K562 (cell line): Measurements from ENCODE around the gene LMBR1. TPM values are rescaled to one million over a fixed set of nuclear protein-coding genes. Genes with fewer than 3 reads are reported as not detected.
A peak's percentile ranks its signal among the peaks of the same experiment; 100 is the strongest.

Source experiments
- ATAC-seq: fragments of 200-7000 bp; cut with Tn5 transposase; 3 replicates; pipeline ENCODE4 v1.9.1; 2020; ENCODE audit warnings: moderate library complexity
- BruUV-seq: library from RNA; stranded (reverse); fragments of 400-500 nt; replicated peaks from 2 replicates; lab custom pipeline; 2021; lab: Mats Ljungman, UMichigan
- CTCF ChIA-PET: fragments of 300-600 bp; formaldehyde crosslinking; extraction: SDS; loops from one replicate; lab custom pipeline; 2021; ENCODE audit warnings: low intra/inter-chr PET ratio; lab: Yijun Ruan, JAX
- POLR2A ChIA-PET: fragments of 300-600, 350-650 bp; sonication (Branson Sonifier 250); formaldehyde crosslinking; extraction: SDS; loops from one replicate; lab custom pipeline; 2021; ENCODE audit warnings: antibody characterized with exemption, inconsistent platforms; lab: Yijun Ruan, JAX
- DNase-seq, 4 experiments: peaks; one replicate each; pipeline versions ENCODE4 v3.0.0 to v3.0.0-alpha.2; 2011 to 2018; ENCODE audit warnings: low spot score in 3 of 4, mixed read lengths in 3 of 4; ENCODE audit errors: extremely low read depth in 1 of 4
- FAIRE-seq: peaks from 2 replicates; lab custom pipeline; 2011; peaks lifted over from hg19 to GRCh38; lab: Jason Lieb, UNC
- H2AFZ ChIP-seq: 2 replicates; pipeline ENCODE4 v1.6.0; 2011; ENCODE audit warnings: low read depth, low read length, control low read depth, inconsistent platforms
- H3K27ac ChIP-seq: fragments of 200-600 bp; 3 replicates; pipeline ENCODE4 v1.8.0; 2011; ENCODE audit warnings: low read depth, mild to moderate bottlenecking, control low read depth, inconsistent platforms, low read length, moderate library complexity, mixed read lengths; ENCODE audit errors: extremely low read depth
- H3K27me3 ChIP-seq, 2 experiments: fragments of 300-600 bp in 1 of 2; 2 replicates in 1 of 2; 3 replicates in 1 of 2; pipeline versions ENCODE4 v1.6.0 to v1.8.0; 2011; ENCODE audit warnings: inconsistent platforms in 2 of 2, low read length in 2 of 2, mild to moderate bottlenecking in 1 of 2, mixed read lengths in 1 of 2, moderate library complexity in 1 of 2; ENCODE audit not compliant: control insufficient read depth in 2 of 2, insufficient read depth in 2 of 2
- H3K36me3 ChIP-seq: fragments of 300-600 bp; 3 replicates; pipeline ENCODE4 v1.8.0; 2011; ENCODE audit warnings: mild to moderate bottlenecking, low read length, inconsistent platforms; ENCODE audit not compliant: control insufficient read depth, insufficient read depth
- H3K4me1 ChIP-seq, 2 experiments: fragments of 200-600 bp in 1 of 2; replicated peaks in 1 of 2; 2 replicates in 1 of 2; 3 replicates in 1 of 2; pipeline versions ENCODE4 v1.5.1 to v1.8.0; 2011; ENCODE audit warnings: inconsistent platforms in 2 of 2, low read length in 2 of 2, mild to moderate bottlenecking in 1 of 2, mixed read lengths in 1 of 2, moderate library complexity in 1 of 2; ENCODE audit not compliant: control insufficient read depth in 2 of 2, insufficient read depth in 2 of 2
- H3K4me2 ChIP-seq: 2 replicates; pipeline ENCODE4 v1.6.1; 2011; ENCODE audit warnings: low read length, control low read depth, inconsistent platforms, mixed read lengths; ENCODE audit not compliant: insufficient read depth
- H3K4me3 ChIP-seq: fragments of 200-600 bp; sonication (generic), shearing (Covaris generic); 2 replicates; pipeline ENCODE4 v1.5.1; 2016; ENCODE audit warnings: control low read depth, inconsistent platforms
- H3K79me2 ChIP-seq: fragments of 200-600 bp; 3 replicates; pipeline ENCODE4 v1.8.0; 2011; ENCODE audit warnings: low read length, inconsistent platforms; ENCODE audit not compliant: control insufficient read depth, insufficient read depth
- H3K9ac ChIP-seq, 2 experiments: 2 replicates each; pipeline versions ENCODE4 v1.6.0 to v1.6.1; 2011; ENCODE audit warnings: low read depth in 2 of 2, low read length in 2 of 2, control low read depth in 1 of 2, inconsistent platforms in 1 of 2, mild to moderate bottlenecking in 1 of 2, mixed read lengths in 1 of 2; ENCODE audit not compliant: insufficient read depth in 1 of 2
- H3K9me1 ChIP-seq: one replicate; pipeline ENCODE4 v1.6.0; 2011; ENCODE audit warnings: inconsistent platforms, mild to moderate bottlenecking, low read length, moderate library complexity; ENCODE audit not compliant: control insufficient read depth, insufficient read depth
- H3K9me3 ChIP-seq: replicated peaks from 2 replicates; pipeline ENCODE4 v1.5.1; 2011; ENCODE audit warnings: low read depth, low read length, inconsistent platforms; ENCODE audit not compliant: control insufficient read depth, insufficient read depth
- H4K20me1 ChIP-seq: replicated peaks from 2 replicates; pipeline ENCODE4 v1.6.1; 2011; ENCODE audit warnings: low read length, inconsistent platforms, mixed read lengths; ENCODE audit not compliant: control insufficient read depth, insufficient read depth
- AFF1 ChIP-seq, 2 experiments: fragments of 450-650 bp; IDR thresholded peaks; 2 replicates each; pipeline ENCODE4 v1.6.1; 2018; ENCODE audit warnings: mild to moderate bottlenecking in 2 of 2, low read depth in 1 of 2; ENCODE audit not compliant: partially characterized antibody in 2 of 2
- CEBPB ChIP-seq: fragments of 450-650 bp; IDR thresholded peaks from 2 replicates; pipeline ENCODE4 v1.6.1; 2016; ENCODE audit warnings: missing genetic modification characterization, missing compliant biosample characterization
- CEBPG ChIP-seq, 3 experiments: fragments of 200-800 bp in 1 of 3; sonication (Bioruptor generic) in 1 of 3; sonication (generic) in 1 of 3; formaldehyde crosslinking in 1 of 3; IDR thresholded peaks in 2 of 3; conservative IDR thresholded peaks in 1 of 3; 2 replicates each; pipeline versions ENCODE4 v1.6.1 to v1.8.0; 2016 to 2022; ENCODE audit warnings: missing compliant biosample characterization in 2 of 3, missing genetic modification characterization in 2 of 3, mild to moderate bottlenecking in 1 of 3, missing genetic modification reagents in 1 of 3
- HDAC2 ChIP-seq: fragments of 450-650 bp; IDR thresholded peaks from 2 replicates; pipeline ENCODE4 v1.6.1; 2016; ENCODE audit warnings: mild to moderate bottlenecking
- IRF9 ChIP-seq: fragments of 450-650 bp; IDR thresholded peaks from 2 replicates; pipeline ENCODE4 v1.6.1; 2016; ENCODE audit warnings: missing biosample characterization, missing genetic modification characterization
- KAT7 ChIP-seq: sonication (generic); formaldehyde crosslinking; IDR thresholded peaks from 2 replicates; pipeline ENCODE4 v1.8.0; 2022; ENCODE audit warnings: missing genetic modification reagents, mild to moderate bottlenecking, borderline replicate concordance
- LEF1 ChIP-seq: fragments of 450-650 bp; IDR thresholded peaks from 2 replicates; pipeline ENCODE4 v1.6.1; 2016; ENCODE audit warnings: mild to moderate bottlenecking
- ZNF175 ChIP-seq: fragments of 200-800 bp; sonication (Bioruptor generic); IDR thresholded peaks from 2 replicates; pipeline ENCODE4 v1.6.1; 2016; ENCODE audit warnings: low read depth, mild to moderate bottlenecking, missing genetic modification characterization, missing compliant biosample characterization
- WGBS: fragments of 100-300 bp; shearing (Covaris generic); methylation state at CpG from one replicate; pipeline ENCODE4 v1.1.6; 2016; ENCODE audit warnings: low coverage, mixed read lengths; ENCODE audit not compliant: insufficient coverage; ENCODE audit errors: missing lambda C conversion rate; 5-methylcytosine and 5-hydroxymethylcytosine counted together
- in situ Hi-C: fragments of 300-500 bp; cut with MboI; formaldehyde crosslinking; loops from 4 replicates; pipeline ENCODE4 v1.15.0; 2018; ENCODE audit warnings: inconsistent platforms, mixed read lengths
- intact Hi-C: fragments of 100-400 bp; cut with micrococcal nuclease; formaldehyde crosslinking; loops from 2 replicates; pipeline ENCODE4 v1.14.2; 2022
- polyA plus RNA-seq, 8 experiments: library from polyadenylated mRNA; depleted of rRNA in 4 of 8; stranded (reverse) in 5 of 8; unstranded in 3 of 8; fragments of >200 nt; fragmentation: Nextera tagmentation in 2 of 8; fragmentation: Illumina TruSeq in 1 of 8; extraction: Ambion mirVana in 2 of 8; extraction: Trizol in 1 of 8; gene quantifications; 2 replicates each; pipeline versions ENCODE4 v1.2.1 to v1.2.3, GENCODE V29; 2011 to 2014; ENCODE audit warnings: inconsistent platforms in 1 of 8, missing spikeins in 1 of 8
- total RNA-seq, 7 experiments: library from RNA; depleted of rRNA in 6 of 7; stranded (reverse); fragments of >200 nt in 6 of 7; fragmentation: Illumina TruSeq in 2 of 7; extraction: Trizol in 2 of 7; gene quantifications; 2 replicates each; pipeline versions ENCODE4 v1.2.1 to v1.2.3, GENCODE V29; 2011 to 2021; ENCODE audit warnings: low replicate concordance in 1 of 7

Gene LMBR1
- total and polyA plus RNA-seq, 9 of the 15 experiments (the other 6 are each of a cell fraction or from before 2014, with no cell fraction given): 7.7 to 90.0 (median 59.9) TPM

GRCh38 chr7:156889746-156890145, 3.2 kb downstream of the LMBR1 start:
- no peaks in the 10 kb centered on the region for H3K27me3 ChIP-seq
- ATAC-seq (no peak), DNase-seq (no peak), FAIRE-seq (no peak)
- POLR2A ChIA-PET: interaction anchor here (1.0 kb wide), 1 partner anchor 10 kb away, joined by 7 read pairs; no protein-coding TSS in a partner anchor
- H3K4me2 ChIP-seq: no peak overlapping the region; the same call in 1 of the 2 replicates
- H3K79me2 ChIP-seq: peaks cover 73% of the 10 kb centered on the region
- CTCF ChIA-PET: no interaction called here
- no peak for TF ChIP-seq CEBPG (CRISPR knock-in tag; IDR thresholded peaks at IDR 0.05)
- TF ChIP-seq CEBPG (tag; conservative IDR thresholded peaks at IDR 0.05 in 1 of 2, IDR thresholded peaks at IDR 0.05 in 1 of 2): 0 out of 4 replicates have a peak, but pooled peaks of 1 of the 2 experiments have one; percentile 5
- TF ChIP-seq KAT7: no peak
- peak; percentile 62 for TF ChIP-seq CEBPB (tag)
- in situ Hi-C loops: no loop called here
- H3K36me3 ChIP-seq: peaks cover 17% of the 10 kb centered on the region
- peak overlapping the region in 1 of 2 experiments; percentile 78; a peak in 1 of 4 replicates for H3K9ac ChIP-seq
- H3K4me3 ChIP-seq: no peak overlapping the region
- H3K27ac ChIP-seq: peak overlapping the region; percentile 42; the same call in 1 of the 3 replicates
- WGBS: 43% methylated on average over 4 of the region's 4 CpGs
- intact Hi-C loops: loop anchor here (5.0 kb wide), 2 partner anchors 62 to 247 kb away; partner anchors contain the start of gene RNF32
- H3K9me1 ChIP-seq: no peaks in the 10 kb centered on the region
- H2AFZ ChIP-seq: no peak overlapping the region
- H3K9me3 ChIP-seq: no peaks in the 10 kb centered on the region
- peaks cover 23 to 28% of the 10 kb centered on the region in 2 experiments for H3K4me1 ChIP-seq
- BruUV-seq: no TSS peak
- H4K20me1 ChIP-seq: peaks cover 8% of the 10 kb centered on the region; the same call in 1 of the 2 replicates

GRCh38 chr7:156889089-156889488, 3.9 kb downstream of the LMBR1 start:
- ChIA-PET POLR2A (interaction anchor here (1.0 to 1.2 kb wide), 2 partner anchors 9 to 46 kb away, joined by 3 to 7 read pairs; no protein-coding TSS in a partner anchor), CTCF (no interaction called here)
- no peak overlapping the region for H3K4me2 ChIP-seq
- 0% methylated on average over 1 of the region's 1 CpG for WGBS
- no peak overlapping the region for H2AFZ ChIP-seq
- H3K36me3 ChIP-seq: peaks cover 20% of the 10 kb centered on the region
- H3K9me1 ChIP-seq: no peaks in the 10 kb centered on the region
- peaks cover 8% of the 10 kb centered on the region; the same call in 1 of the 2 replicates for H4K20me1 ChIP-seq
- no peak for DNase-seq
- intact Hi-C loops (no loop called here), in situ Hi-C loops (no loop called here)
- ATAC-seq: no peak
- peak overlapping the region; percentile 42; the same call in 2 of the 3 replicates for H3K27ac ChIP-seq
- no peak overlapping the region for H3K9ac ChIP-seq
- peaks cover 80% of the 10 kb centered on the region for H3K79me2 ChIP-seq
- H3K27me3 ChIP-seq: no peaks in the 10 kb centered on the region
- no peak overlapping the region for H3K4me3 ChIP-seq
- no peak for FAIRE-seq
- H3K4me1 ChIP-seq: peaks cover 21 to 24% of the 10 kb centered on the region in 2 experiments; a peak in 4 of 5 replicates
- no peaks in the 10 kb centered on the region for H3K9me3 ChIP-seq
- BruUV-seq: no TSS peak
- TF ChIP-seq LEF1 (peak; percentile 84), ZNF175 (CRISPR knock-in tag) (no peak), CEBPB (tag) (peak; percentile 99), AFF1 (IDR thresholded peaks at IDR 0.05; ENCODE audit: low read depth in 1 of 2, partially characterized antibody in 2 of 2) (peak in 1 of 2 experiments; percentile 4), HDAC2 (no peak), IRF9 (tag) (peak; percentile 51; the same call in 1 of the 2 replicates)
